BJ (cell line): ENCODE measurements around the gene SLAIN2. TPM values are rescaled to one million over a fixed set of nuclear protein-coding genes. Genes with fewer than 3 reads are reported as not detected.

Experiments used
- CTCF ChIA-PET: fragments of 350-600 bp; formaldehyde crosslinking; extraction: SDS; loops from one replicate; lab custom pipeline; 2021; ENCODE audit warnings: antibody characterized with exemption, inconsistent platforms; lab: Yijun Ruan, JAX
- POLR2A ChIA-PET: fragments of 300-600 bp; sonication (Branson Sonifier 250); formaldehyde crosslinking; extraction: SDS; loops from one replicate; lab custom pipeline; 2021; ENCODE audit warnings: antibody characterized with exemption; lab: Charles Lee
- DNase-seq: peaks from one replicate; pipeline ENCODE4 v3.0.0-alpha.2; 2011; ENCODE audit warnings: low read depth
- H3K27me3 ChIP-seq: 2 replicates; pipeline ENCODE4 v1.6.0; 2011; ENCODE audit warnings: low read length; ENCODE audit not compliant: control insufficient read depth, insufficient read depth
- H3K36me3 ChIP-seq: 2 replicates; pipeline ENCODE4 v1.5.1; 2011; ENCODE audit warnings: low read length; ENCODE audit not compliant: control insufficient read depth, insufficient read depth
- H3K4me3 ChIP-seq: 2 replicates; pipeline ENCODE4 v1.5.1; 2011; ENCODE audit warnings: low read depth, mild to moderate bottlenecking, control low read depth, low read length
- polyA plus RNA-seq: library from polyadenylated mRNA; depleted of rRNA; stranded (reverse); fragments of >200 nt; gene quantifications from 2 replicates; pipeline ENCODE4 v1.2.3, GENCODE V29; 2011; rRNA removed
- TF ChIP-seq, protein P1 (sequence below): IDR thresholded peaks from 2 replicates; pipeline ENCODE4 v1.5.1; 2011; ENCODE audit warnings: low read depth, mild to moderate bottlenecking, control low read depth, inconsistent platforms, low read length, moderate library complexity; ENCODE audit not compliant: insufficient read depth

SLAIN2 gene
- polyA plus RNA-seq, 1 experiment: 25.5 TPM

DNA sequence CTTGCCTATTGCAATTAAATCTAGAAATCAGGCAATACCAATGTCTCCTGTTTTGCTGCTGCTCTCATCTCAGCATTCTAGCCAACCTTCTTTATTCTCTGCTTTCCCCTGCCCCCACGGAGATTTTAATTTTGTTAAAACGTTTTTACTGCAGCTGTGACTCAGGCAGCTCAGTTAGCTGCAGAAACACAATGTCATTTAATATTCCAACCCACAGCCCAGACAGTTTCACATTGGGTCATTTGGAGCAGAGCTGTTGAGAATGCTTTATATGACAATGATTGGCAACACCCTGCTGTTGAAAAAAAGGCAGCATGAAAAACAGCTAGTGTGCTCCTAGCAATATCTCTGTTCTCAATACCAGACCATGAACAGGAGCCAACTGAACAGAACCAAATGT, 129.2 kb downstream of the SLAIN2 start:
- CTCF ChIA-PET: interaction anchor here (0.8 kb wide), 1 partner anchor 13 kb away, joined by 3 read pairs; no protein-coding TSS in a partner anchor
- POLR2A ChIA-PET: no interaction called here
- H3K4me3 ChIP-seq: no peak overlapping the region
- TF ChIP-seq, protein P1, sequence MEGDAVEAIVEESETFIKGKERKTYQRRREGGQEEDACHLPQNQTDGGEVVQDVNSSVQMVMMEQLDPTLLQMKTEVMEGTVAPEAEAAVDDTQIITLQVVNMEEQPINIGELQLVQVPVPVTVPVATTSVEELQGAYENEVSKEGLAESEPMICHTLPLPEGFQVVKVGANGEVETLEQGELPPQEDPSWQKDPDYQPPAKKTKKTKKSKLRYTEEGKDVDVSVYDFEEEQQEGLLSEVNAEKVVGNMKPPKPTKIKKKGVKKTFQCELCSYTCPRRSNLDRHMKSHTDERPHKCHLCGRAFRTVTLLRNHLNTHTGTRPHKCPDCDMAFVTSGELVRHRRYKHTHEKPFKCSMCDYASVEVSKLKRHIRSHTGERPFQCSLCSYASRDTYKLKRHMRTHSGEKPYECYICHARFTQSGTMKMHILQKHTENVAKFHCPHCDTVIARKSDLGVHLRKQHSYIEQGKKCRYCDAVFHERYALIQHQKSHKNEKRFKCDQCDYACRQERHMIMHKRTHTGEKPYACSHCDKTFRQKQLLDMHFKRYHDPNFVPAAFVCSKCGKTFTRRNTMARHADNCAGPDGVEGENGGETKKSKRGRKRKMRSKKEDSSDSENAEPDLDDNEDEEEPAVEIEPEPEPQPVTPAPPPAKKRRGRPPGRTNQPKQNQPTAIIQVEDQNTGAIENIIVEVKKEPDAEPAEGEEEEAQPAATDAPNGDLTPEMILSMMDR: no peak
- no peaks in the 10 kb centered on the region for H3K36me3 ChIP-seq
- DNase-seq: no peak
- no peaks in the 10 kb centered on the region for H3K27me3 ChIP-seq

DNA sequence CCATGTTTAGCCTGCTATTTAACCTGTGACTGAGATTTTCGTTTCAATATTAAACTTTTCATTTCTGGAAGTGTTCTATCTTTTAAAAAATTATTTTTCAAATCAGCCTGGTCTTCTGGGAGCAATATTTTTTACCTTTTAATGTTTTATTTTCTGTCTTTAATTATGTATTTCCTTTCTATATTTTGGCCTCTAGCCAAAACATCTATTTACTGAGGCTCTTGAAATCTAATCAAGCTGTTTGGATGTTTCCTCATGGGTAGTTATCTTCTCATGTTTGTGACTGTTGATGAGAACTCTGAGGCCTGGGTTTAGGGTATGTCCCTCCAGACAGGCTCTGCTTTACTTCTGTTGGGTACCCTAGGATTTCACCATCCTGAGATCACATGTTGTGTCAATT, 131.5 kb downstream of the SLAIN2 start:
- ChIA-PET POLR2A (interaction anchor here (0.6 kb wide), 1 partner anchor 9 kb away, joined by 4 read pairs; no protein-coding TSS in a partner anchor), CTCF (interaction anchor here (0.6 kb wide), 1 partner anchor 17 kb away, joined by 3 read pairs; no protein-coding TSS in a partner anchor)
- no peak for DNase-seq
- H3K36me3 ChIP-seq: no peaks in the 10 kb centered on the region
- no peaks in the 10 kb centered on the region for H3K27me3 ChIP-seq
- TF ChIP-seq, protein P1: no peak
- no peak overlapping the region for H3K4me3 ChIP-seq

DNA sequence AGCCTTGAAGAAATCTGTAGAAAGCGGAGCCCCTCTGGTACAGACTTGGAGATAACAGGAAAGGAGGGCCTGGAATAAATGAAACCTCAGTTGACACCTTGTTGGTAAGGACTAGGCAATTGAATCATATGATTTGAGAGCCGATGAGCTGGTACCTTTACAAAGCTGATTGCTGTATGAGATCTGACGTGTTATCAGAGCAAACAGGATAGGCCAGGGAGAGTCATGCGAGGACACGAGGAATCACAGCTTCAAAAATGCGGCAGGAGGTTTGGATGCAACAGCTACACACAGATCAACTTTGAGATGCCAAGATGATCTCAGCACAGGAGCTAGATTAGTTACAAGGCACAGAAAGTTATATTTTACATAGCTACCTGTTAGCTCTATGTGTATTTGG, 134.4 kb downstream of the SLAIN2 start:
- ChIA-PET CTCF (interaction anchor here (1.1 to 2.4 kb wide), 3 partner anchors 9 to 29 kb away, joined by 3 to 9 read pairs (median 4); no protein-coding TSS in a partner anchor), POLR2A (no interaction called here)
- DNase-seq: no peak
- Histone ChIP-seq H3K27me3 (peaks cover 3% of the 10 kb centered on the region; the same call in 1 of the 2 replicates), H3K4me3 (no peak overlapping the region), H3K36me3 (no peaks in the 10 kb centered on the region)
- TF ChIP-seq, protein P1: no peak

Other genes starting within 250 kb of the SLAIN2 start
- gene TXK, start 207.3 kb upstream of the SLAIN2 start, polyA plus RNA-seq: 0.10 TPM in 1 of 2 replicates, not detected in the other
- gene TEC, start 71.7 kb upstream of the SLAIN2 start, polyA plus RNA-seq: 0.20 and 0.28 TPM in 2 replicates
- gene SLC10A4, start 141.8 kb downstream of the SLAIN2 start, polyA plus RNA-seq: 0.09 TPM in 1 of 2 replicates, not detected in the other
- not detected in 2 replicates for gene ZAR1, start 148.7 kb downstream of the SLAIN2 start, polyA plus RNA-seq